H1 (cell line): ENCODE data around the gene RPS26. TPM values are rescaled to one million over a fixed set of nuclear protein-coding genes. Genes with fewer than 3 reads are reported as not detected.

Experiments used
- CTCF ChIA-PET: fragments of 300-600 bp; sonication (Branson Sonifier 250); formaldehyde crosslinking; loops from one replicate; lab custom pipeline; 2021; ENCODE audit not compliant: partially characterized antibody; lab: Charles Lee
- POLR2A ChIA-PET: fragments of 300-600 bp; sonication (Branson Sonifier 250); formaldehyde crosslinking; loops from one replicate; lab custom pipeline; 2021; ENCODE audit warnings: inconsistent platforms; ENCODE audit not compliant: partially characterized antibody; lab: Charles Lee
- DNase-seq, 2 experiments: peaks; one replicate each; pipeline versions ENCODE4 v3.0.0 to v3.0.0-alpha.2; 2010 to 2022; ENCODE audit warnings: low spot score in 2 of 2, low read depth in 1 of 2, mixed read lengths in 1 of 2
- FAIRE-seq: peaks from 2 replicates; lab custom pipeline; 2011; peaks lifted over from hg19 to GRCh38; lab: Jason Lieb, UNC
- H2AFZ ChIP-seq: 2 replicates; pipeline ENCODE4 v1.8.1; 2012; ENCODE audit warnings: low read length, inconsistent platforms
- H2AK5ac ChIP-seq: 2 replicates; pipeline ENCODE4 v1.6.1; 2013; ENCODE audit warnings: low read depth, low read length
- H2BK120ac ChIP-seq: replicated peaks from 2 replicates; pipeline ENCODE3; 2013; ENCODE audit warnings: low read depth, low read length, inconsistent platforms
- H2BK12ac ChIP-seq: 2 replicates; pipeline ENCODE4 v1.6.1; 2013; ENCODE audit warnings: low read depth, low read length
- H2BK15ac ChIP-seq: 2 replicates; pipeline ENCODE4 v1.6.1; 2013; ENCODE audit warnings: low read length
- H2BK20ac ChIP-seq: 2 replicates; pipeline ENCODE4 v1.6.1; 2013; ENCODE audit warnings: low read length
- H2BK5ac ChIP-seq: 2 replicates; pipeline ENCODE4 v1.6.1; 2013; ENCODE audit warnings: low read depth, low read length
- H3K14ac ChIP-seq: 2 replicates; pipeline ENCODE4 v1.6.1; 2013; ENCODE audit warnings: inconsistent platforms; ENCODE audit not compliant: insufficient read length
- H3K18ac ChIP-seq: 2 replicates; pipeline ENCODE4 v1.6.1; 2013; ENCODE audit warnings: low read length; ENCODE audit errors: extremely low read depth
- H3K23ac ChIP-seq: 2 replicates; pipeline ENCODE4 v1.6.1; 2013; ENCODE audit warnings: inconsistent platforms; ENCODE audit not compliant: insufficient read length
- H3K23me2 ChIP-seq: 2 replicates; pipeline ENCODE4 v1.6.1; 2013; ENCODE audit warnings: low read depth, low read length
- H3K27ac ChIP-seq: 2 replicates; pipeline ENCODE4 v1.6.1; 2011; ENCODE audit warnings: low read depth, low read length, inconsistent platforms
- H3K27me3 ChIP-seq, 4 experiments: replicated peaks in 1 of 4; 1 replicate in 1 of 4; 2 replicates in 3 of 4; pipeline versions ENCODE4 v1.6.1 to v1.8.1; 2011 to 2013; ENCODE audit warnings: low read length in 3 of 4, mild to moderate bottlenecking in 3 of 4, inconsistent platforms in 2 of 4, mixed read lengths in 2 of 4, moderate library complexity in 1 of 4; ENCODE audit not compliant: control insufficient read depth in 3 of 4, insufficient read depth in 3 of 4; ENCODE audit errors: extremely low read depth in 1 of 4
- H3K36me3 ChIP-seq, 4 experiments: 2 replicates each; pipeline versions ENCODE4 v1.6.1 to v1.8.1; 2011 to 2013; ENCODE audit warnings: mild to moderate bottlenecking in 4 of 4, low read length in 3 of 4, moderate library complexity in 2 of 4, control low read depth in 1 of 4, inconsistent platforms in 1 of 4; ENCODE audit not compliant: insufficient read depth in 4 of 4, control insufficient read depth in 2 of 4
- H3K4ac ChIP-seq: replicated peaks from 2 replicates; pipeline ENCODE3; 2013; ENCODE audit warnings: low read length, low read depth, mixed read lengths, inconsistent platforms; ENCODE audit not compliant: insufficient read length
- H3K4me1 ChIP-seq, 4 experiments: replicated peaks in 1 of 4; 1 replicate in 1 of 4; 2 replicates in 3 of 4; pipeline versions ENCODE4 v1.6.1 to v1.8.1; 2011 to 2013; ENCODE audit warnings: low read length in 3 of 4, inconsistent platforms in 2 of 4, mixed read lengths in 1 of 4; ENCODE audit not compliant: insufficient read depth in 4 of 4, control insufficient read depth in 3 of 4
- H3K4me2 ChIP-seq, 2 experiments: 2 replicates each; pipeline versions ENCODE4 v1.6.1 to v1.8.1; 2011 to 2013; ENCODE audit warnings: low read depth in 2 of 2, low read length in 2 of 2, control low read depth in 1 of 2, inconsistent platforms in 1 of 2, mild to moderate bottlenecking in 1 of 2; ENCODE audit not compliant: insufficient read depth in 1 of 2
- H3K4me3 ChIP-seq, 4 experiments: fragments of 200-600, 300-600 bp in 1 of 4; sonication (generic), shearing (Covaris generic), sonication (Bioruptor Twin) in 1 of 4; 2 replicates each; pipeline versions ENCODE4 v1.5.1 to v1.8.1; 2011 to 2016; ENCODE audit warnings: low read length in 4 of 4, low read depth in 3 of 4, control low read depth in 2 of 4, inconsistent platforms in 2 of 4, mild to moderate bottlenecking in 2 of 4, mixed read lengths in 1 of 4, moderate library complexity in 1 of 4; ENCODE audit not compliant: insufficient read depth in 2 of 4; ENCODE audit errors: extremely low read depth in 1 of 4
- H3K56ac ChIP-seq: replicated peaks from 2 replicates; pipeline ENCODE3; 2013; ENCODE audit warnings: low read depth, mild to moderate bottlenecking, mixed read lengths, low read length, inconsistent platforms; ENCODE audit not compliant: insufficient read length
- H3K79me1 ChIP-seq: 2 replicates; pipeline ENCODE4 v1.6.1; 2013; ENCODE audit warnings: low read depth, low read length, control low read depth
- H3K79me2 ChIP-seq, 2 experiments: 2 replicates each; pipeline versions ENCODE4 v1.6.1 to v1.8.1; 2012 to 2013; ENCODE audit warnings: low read length in 2 of 2, mild to moderate bottlenecking in 2 of 2, inconsistent platforms in 1 of 2; ENCODE audit not compliant: insufficient read depth in 2 of 2, control insufficient read depth in 1 of 2
- H3K9ac ChIP-seq, 4 experiments: replicated peaks in 1 of 4; 1 replicate in 1 of 4; 2 replicates in 3 of 4; pipeline versions ENCODE4 v1.6.1 to v1.8.1; 2011 to 2013; ENCODE audit warnings: low read depth in 3 of 4, low read length in 3 of 4, control low read depth in 2 of 4, mild to moderate bottlenecking in 2 of 4, moderate library complexity in 2 of 4, inconsistent platforms in 1 of 4; ENCODE audit errors: extremely low read depth in 1 of 4
- H3K9me3 ChIP-seq, 2 experiments: 2 replicates each; pipeline versions ENCODE4 v1.6.1 to v1.8.1; 2012 to 2013; ENCODE audit warnings: mild to moderate bottlenecking in 2 of 2, moderate library complexity in 2 of 2, control low read depth in 1 of 2, inconsistent platforms in 1 of 2, low read depth in 1 of 2, low read length in 1 of 2, mixed read lengths in 1 of 2; ENCODE audit not compliant: insufficient read depth in 2 of 2
- H4K20me1 ChIP-seq, 2 experiments: replicated peaks in 1 of 2; 2 replicates each; pipeline versions ENCODE3 to v1.8.1; 2011 to 2013; ENCODE audit warnings: inconsistent platforms in 2 of 2, low read length in 2 of 2, mild to moderate bottlenecking in 1 of 2; ENCODE audit not compliant: insufficient read depth in 2 of 2, control insufficient read depth in 1 of 2
- H4K5ac ChIP-seq: 2 replicates; pipeline ENCODE4 v1.6.1; 2013; ENCODE audit warnings: low read length, low read depth, mixed read lengths, inconsistent platforms; ENCODE audit not compliant: insufficient read length
- H4K8ac ChIP-seq: 2 replicates; pipeline ENCODE4 v1.8.0; 2013; ENCODE audit warnings: mild to moderate bottlenecking, moderate library complexity, low read length, inconsistent platforms; ENCODE audit not compliant: insufficient read depth; ENCODE audit errors: extremely low read depth
- H4K91ac ChIP-seq: replicated peaks from 2 replicates; pipeline ENCODE3; 2013; ENCODE audit warnings: low read length, mixed read lengths, inconsistent platforms; ENCODE audit not compliant: insufficient read length
- POLR2AphosphoS5 ChIP-seq: IDR thresholded peaks from 2 replicates; pipeline ENCODE4 v1.6.1; 2011; ENCODE audit warnings: low read depth, low read length
- WGBS, 2 experiments: shearing (Covaris generic) in 1 of 2; methylation state at CpG; one replicate each; pipeline versions ENCODE4 v1.1.6 to v1.1.7; 2013 to 2015; ENCODE audit warnings: low lambda C conversion rate in 2 of 2, mixed read lengths in 2 of 2, inconsistent platforms in 1 of 2, low coverage in 1 of 2, missing lambda C conversion rate in 1 of 2; ENCODE audit not compliant: insufficient replicate concordance in 2 of 2, insufficient coverage in 1 of 2, insufficient read length in 1 of 2; ENCODE audit errors: extremely low coverage in 1 of 2, missing lambda C conversion rate in 1 of 2; 5-methylcytosine and 5-hydroxymethylcytosine counted together
- polyA plus RNA-seq, 7 experiments: library from polyadenylated mRNA; depleted of rRNA in 3 of 7; stranded (reverse) in 5 of 7; unstranded in 2 of 7; fragments of >200 nt in 5 of 7; fragments of 200-250 nt in 2 of 7; gene quantifications; 1 replicate in 5 of 7; 2 replicates in 1 of 7; 4 replicates in 1 of 7; pipeline versions ENCODE4 v1.2.1 to v1.2.3, GENCODE V29; 2011 to 2013; ENCODE audit warnings: missing spikeins in 2 of 7, mixed read lengths in 2 of 7
- total RNA-seq: library from RNA; stranded (reverse); fragmentation: NEBNext Ultra II Directional; extraction: Animal tissue kit (Norgen Biotek cat#: 25700); gene quantifications from 2 replicates; pipeline ENCODE4 v1.2.1, GENCODE V29; 2021

Gene RPS26
- total and polyA plus RNA-seq, 2 of the 8 experiments (the other 6 are each of a cell fraction or from before 2014, with no cell fraction given), result 53.4 to 1,922 TPM

GRCh38 chr12:56078931-56079722, 37.4 kb downstream of the RPS26 start:
- Histone ChIP-seq H2AK5ac (no peak overlapping the region), H3K18ac (peak overlapping the region; percentile 100), H2BK5ac (peak overlapping the region; percentile 98), H3K4me2 (peak overlapping the region; percentile 62 to 97), H2BK120ac (peak overlapping the region; percentile 96), H4K91ac (peak overlapping the region; percentile 98), H3K4ac (no peak overlapping the region), H3K56ac (peak overlapping the region; percentile 97), H3K79me2 (peaks cover 0 to 27% of the 10 kb centered on the region in 2 experiments; a peak in 2 of 4 replicates), H3K14ac (no peak overlapping the region), H3K79me1 (peaks cover 6% of the 10 kb centered on the region; the same call in 1 of the 2 replicates), H4K5ac (peak overlapping the region; percentile 100), H2AFZ (peak overlapping the region; percentile 99), H3K9ac (peak overlapping the region; percentile 79 to 95 (median 86)), H2BK20ac (0 out of 2 replicates have a peak overlapping the region, but pooled peaks have one; percentile 61), H3K4me1 (peaks cover 3 to 17% (median 11%) of the 10 kb centered on the region in 4 experiments), H2BK12ac (peak overlapping the region; percentile 100), H3K27me3 (no peaks in the 10 kb centered on the region), H3K36me3 (peaks cover 0 to 2% (median 0%) of the 10 kb centered on the region in 4 experiments; a peak in 4 of 8 replicates), H3K9me3 (no peaks in the 10 kb centered on the region; a peak in 1 of 4 replicates), H3K23ac (no peak overlapping the region), H2BK15ac (peak overlapping the region; percentile 100), H3K23me2 (peaks cover 7% of the 10 kb centered on the region; the same call in 1 of the 2 replicates), H4K20me1 (peaks cover 2 to 10% of the 10 kb centered on the region in 2 experiments), H4K8ac (peak overlapping the region; percentile 99), H3K4me3 (peak overlapping the region; percentile 74 to 89 (median 80)), H3K27ac (peak overlapping the region; percentile 92)
- CTCF ChIA-PET, result interaction anchor here (0.6 to 5.1 kb wide), 21 partner anchors 11 to 362 kb away, joined by 3 to 31 read pairs (median 5); partner anchors contain the start of genes ORMDL2, PA2G4, RNF41 and SARNP
- DNase-seq, result peak; percentile 82 to 98
- 4% methylated on average over 50 of the region's 50 CpGs; no CpG with 5 or more reads in 1 of the 2 experiments for WGBS, 2 experiments
- POLR2A ChIA-PET, result interaction anchor here (0.6 to 8.9 kb wide), 32 partner anchors 13 to 355 kb away, joined by 3 to 112 read pairs (median 4); partner anchors contain the start of genes ESYT1, IKZF4, MYL6 and PA2G4
- FAIRE-seq, result no peak
- TF ChIP-seq POLR2AphosphoS5, result 0 out of 2 replicates have a peak, but pooled peaks have one; percentile 65
